Skeletal muscle cell (primary cell): ENCODE measurements around the gene BCAS3.
A peak's percentile ranks its signal among the peaks of the same experiment; 100 is the strongest.
"Not testable (repeated sequence)": the region's sequence is repeated elsewhere in the genome, so short reads cannot be mapped to it uniquely, and the experiment has no call there.

Experiments used
- DNase-seq: peaks from one replicate; pipeline ENCODE4 v3.0.0-alpha.2; 2010; ENCODE audit warnings: low read depth
- H3K4me3 ChIP-seq: 2 replicates; pipeline ENCODE4 v1.5.1; 2011; ENCODE audit warnings: low read depth, mild to moderate bottlenecking, control low read depth, low read length, moderate library complexity

Gene BCAS3

DNA sequence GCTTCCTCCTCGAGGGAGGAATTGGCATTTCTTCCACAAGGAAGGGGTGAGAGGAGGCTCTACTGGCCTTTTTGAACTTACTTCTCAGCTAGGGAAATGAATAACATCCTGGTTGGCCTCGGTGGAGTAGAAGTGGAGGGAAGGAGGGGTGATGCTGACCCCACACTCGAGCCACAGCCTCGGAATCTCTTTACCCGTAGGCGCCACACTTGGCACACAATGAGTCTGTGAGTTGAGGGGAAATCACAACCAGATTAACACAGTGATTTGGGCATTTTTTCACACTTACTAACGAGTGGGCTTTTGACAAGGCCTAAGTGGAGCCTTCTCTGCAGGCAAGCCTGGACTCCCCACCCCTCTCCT, 674.7 kb downstream of the BCAS3 start:
- DNase-seq, result no peak
- H3K4me3 ChIP-seq, result no peak overlapping the region

DNA sequence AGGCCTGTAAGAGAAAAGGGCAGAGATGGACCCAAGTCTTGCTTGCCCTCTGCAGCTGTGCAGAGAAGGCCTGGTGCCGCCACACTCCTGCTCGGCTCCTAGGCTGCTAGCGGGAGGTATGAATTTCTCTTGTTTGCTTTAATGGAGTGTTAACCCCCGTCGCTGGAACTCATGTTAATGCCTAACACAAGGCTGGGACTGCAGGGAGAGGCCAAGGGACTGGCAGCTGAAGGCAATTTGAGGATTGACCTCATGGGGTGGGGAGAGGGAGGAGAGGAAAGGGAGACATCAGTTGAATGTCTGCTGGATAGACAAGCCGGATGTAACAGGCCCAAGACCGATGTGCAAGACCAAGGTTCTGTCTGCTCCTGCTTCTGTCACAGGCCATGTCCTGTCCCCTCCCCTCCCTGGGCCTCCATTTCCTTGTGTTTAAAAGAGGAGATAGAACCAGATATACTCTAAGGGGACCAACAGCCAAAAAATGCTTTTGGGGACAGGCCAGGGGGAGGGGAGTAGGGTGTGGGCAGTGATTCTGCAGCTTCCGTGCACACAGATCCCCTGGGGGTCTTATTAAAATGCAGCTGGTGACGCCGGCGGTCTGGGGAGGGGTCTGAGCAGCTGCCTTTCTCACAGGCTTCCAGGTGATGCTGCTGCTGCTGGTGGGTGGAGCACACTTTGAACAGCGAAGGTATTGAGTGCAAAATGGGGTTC, 675.3 kb downstream of the BCAS3 start:
- no peak overlapping the region for H3K4me3 ChIP-seq
- no peak for DNase-seq

DNA sequence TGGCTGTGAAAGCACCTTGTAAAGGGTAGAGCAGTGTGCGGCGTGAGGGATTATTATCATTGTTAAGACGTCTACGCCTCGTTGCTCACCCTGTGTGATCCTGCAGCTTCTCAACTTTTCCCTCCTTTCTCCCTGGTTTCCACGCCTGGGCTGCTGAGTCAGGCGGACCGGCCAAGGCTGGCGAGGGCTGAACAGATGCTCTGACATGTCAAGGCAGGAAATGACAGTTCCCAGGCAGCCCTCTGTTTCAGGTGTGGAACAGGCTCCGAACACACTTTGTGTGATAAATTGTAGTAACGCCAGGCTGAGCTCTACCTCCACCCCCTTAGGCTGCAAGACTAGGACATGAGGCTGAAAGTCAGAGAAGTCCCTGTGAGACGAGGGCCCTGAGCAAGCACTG, 676.0 kb downstream of the BCAS3 start:
- H3K4me3 ChIP-seq, result no peak overlapping the region
- DNase-seq, result no peak

DNA sequence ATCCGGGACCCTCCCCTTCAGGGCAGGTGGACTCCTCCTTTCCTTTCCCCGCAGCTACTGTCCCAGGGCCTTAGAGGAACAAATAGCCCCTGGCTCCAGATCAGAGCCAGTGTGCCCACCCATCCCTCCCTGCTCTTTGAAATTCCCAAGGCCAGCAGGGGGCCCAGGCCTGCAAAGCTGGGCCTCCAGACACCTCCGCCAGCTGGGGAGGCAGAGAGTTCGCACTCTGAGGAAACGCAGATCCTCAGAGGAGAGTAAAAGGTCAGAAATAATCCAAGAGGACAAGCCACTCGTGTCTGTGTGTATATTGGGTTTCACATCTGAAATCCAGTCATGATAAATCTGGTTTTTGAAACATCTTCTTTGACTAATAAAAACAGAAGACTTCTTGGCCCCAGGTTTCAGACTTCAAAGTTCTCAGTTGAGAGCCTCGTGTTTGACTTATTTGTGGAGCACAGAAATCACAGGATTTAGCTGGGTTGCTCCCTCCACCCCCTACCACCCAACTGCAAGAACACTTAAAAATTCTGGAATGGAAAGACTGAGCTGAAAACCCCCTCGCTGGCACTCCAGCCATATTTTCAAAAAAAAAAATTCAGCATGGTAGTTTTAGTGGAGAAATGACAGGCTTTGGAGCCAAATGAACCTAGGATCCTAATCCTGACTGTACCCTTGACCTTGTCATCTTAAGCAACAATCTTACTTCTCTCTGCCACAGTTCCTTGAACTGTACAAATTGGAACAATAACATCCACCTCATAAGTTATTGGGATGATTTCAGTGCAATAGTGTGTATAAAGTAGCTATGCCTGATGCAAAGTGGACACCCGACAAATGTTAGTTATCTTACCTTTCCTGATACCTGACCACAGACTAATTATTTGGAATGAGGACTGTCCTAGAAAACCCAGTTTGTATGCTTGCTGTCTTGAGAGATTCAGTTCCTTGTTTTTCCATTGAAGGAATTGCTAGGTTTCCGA, 677.5 kb downstream of the BCAS3 start:
- H3K4me3 ChIP-seq, result no peak overlapping the region
- DNase-seq, result no peak

DNA sequence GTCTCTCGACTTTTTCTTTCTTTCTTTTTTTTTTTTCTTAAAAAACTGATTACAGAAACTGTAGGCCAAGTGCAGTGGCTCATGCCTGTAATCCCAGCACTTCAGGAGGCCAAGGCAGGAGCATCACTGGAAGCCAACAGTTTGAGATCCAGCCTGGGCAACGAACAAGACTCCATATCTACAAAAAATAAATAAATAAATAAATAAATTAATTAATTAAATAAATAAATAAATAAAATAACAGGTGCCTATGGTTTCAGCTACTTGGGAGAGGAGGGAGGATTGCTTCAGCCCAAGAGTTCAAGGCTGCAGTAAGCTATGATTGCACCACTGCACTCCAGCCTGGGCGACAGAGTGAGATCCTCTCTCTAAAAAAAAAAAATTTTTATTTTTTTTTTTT, 679.4 kb downstream of the BCAS3 start:
- H3K4me3 ChIP-seq, DNase-seq: not testable (repeated sequence)

DNA sequence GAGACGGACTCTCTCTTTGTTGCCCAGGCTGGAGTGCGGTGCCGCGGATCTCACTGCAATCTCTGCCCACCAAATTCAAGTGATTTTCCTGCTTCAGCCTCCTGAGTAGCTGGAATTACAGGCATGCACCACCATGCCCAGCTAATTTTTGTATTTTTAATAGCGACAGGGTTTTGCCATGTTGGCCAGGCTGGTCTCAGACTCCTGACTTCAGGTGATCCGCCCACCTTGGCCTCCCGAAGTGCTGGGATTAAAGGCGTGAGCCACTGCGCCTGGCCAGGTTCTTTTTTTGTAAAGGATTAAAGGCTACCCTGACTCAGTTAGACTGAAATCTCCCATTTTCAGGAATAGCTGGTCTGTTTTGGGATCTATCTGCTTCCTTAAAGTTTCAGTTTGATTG, 681.9 kb downstream of the BCAS3 start:
- not testable (repeated sequence) for H3K4me3 ChIP-seq, DNase-seq

DNA sequence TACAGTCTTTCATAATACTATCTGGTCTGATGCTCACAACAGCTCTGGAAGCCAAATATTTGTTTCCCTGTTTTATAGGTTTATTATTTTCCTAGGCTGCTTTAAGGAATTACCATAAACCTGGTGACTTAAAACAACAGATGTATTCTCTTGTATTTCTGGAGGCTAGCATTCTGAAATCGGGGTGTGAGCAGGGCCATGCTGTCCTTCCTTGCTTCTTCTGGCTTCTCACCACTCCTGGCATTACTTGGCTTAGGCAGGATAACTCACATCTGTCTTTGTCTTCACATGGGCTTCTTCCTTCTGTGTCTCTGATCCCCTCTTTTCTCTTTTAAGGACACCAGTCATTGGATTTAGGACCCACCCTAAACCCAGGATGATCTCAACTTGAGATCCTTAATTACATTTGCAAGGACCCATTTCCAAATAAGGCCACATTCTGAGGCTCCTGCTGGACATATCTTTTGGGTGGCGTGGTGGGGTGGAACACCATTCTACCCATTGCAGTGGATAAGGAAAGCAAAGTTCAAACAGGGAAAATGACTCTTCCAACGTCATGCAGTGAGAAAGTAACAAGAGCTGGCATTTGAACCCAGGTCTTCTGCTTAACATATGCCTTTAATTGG, 682.8 kb downstream of the BCAS3 start:
- H3K4me3 ChIP-seq, result no peak overlapping the region
- no peak for DNase-seq

DNA sequence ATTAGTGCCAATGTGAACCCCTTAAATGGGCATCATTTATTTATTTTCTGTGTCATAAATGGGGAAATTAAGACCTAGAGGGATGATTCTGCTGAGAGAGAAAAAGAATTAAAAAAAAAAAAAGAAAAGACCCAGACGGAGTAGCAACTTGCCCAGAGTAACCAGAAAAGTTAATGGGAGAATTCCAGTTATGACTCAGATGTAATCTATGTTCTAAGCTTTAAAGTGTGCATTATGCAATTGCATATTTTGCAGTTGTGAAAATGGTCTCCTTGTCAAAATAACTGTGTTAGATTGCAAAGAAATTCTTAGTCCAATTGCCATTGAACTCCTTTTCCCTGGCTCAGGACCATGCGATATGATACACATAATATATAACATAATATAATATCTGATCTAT, 683.4 kb downstream of the BCAS3 start:
- no peak overlapping the region for H3K4me3 ChIP-seq
- peak; percentile 58 for DNase-seq

DNA sequence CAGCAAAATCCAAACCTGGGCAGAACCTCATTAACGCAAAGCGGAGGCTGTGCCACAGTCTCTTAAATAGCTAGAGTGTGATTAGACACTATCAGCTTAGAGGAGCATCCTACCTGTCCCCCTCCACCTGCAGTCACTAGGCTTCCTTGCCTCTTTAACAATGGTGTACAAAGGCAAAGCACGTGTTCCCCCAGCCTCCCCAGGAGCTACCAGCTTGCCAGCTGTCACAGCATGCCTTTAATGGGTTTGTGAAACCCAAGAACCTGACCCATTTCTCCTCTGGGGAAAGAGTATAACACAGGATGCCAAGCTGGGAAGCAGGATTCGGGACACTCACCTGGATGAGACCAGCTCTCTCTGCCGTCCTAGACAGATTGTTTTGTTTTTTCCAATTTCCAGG, 684.7 kb downstream of the BCAS3 start:
- no peak for DNase-seq
- H3K4me3 ChIP-seq, result no peak overlapping the region

DNA sequence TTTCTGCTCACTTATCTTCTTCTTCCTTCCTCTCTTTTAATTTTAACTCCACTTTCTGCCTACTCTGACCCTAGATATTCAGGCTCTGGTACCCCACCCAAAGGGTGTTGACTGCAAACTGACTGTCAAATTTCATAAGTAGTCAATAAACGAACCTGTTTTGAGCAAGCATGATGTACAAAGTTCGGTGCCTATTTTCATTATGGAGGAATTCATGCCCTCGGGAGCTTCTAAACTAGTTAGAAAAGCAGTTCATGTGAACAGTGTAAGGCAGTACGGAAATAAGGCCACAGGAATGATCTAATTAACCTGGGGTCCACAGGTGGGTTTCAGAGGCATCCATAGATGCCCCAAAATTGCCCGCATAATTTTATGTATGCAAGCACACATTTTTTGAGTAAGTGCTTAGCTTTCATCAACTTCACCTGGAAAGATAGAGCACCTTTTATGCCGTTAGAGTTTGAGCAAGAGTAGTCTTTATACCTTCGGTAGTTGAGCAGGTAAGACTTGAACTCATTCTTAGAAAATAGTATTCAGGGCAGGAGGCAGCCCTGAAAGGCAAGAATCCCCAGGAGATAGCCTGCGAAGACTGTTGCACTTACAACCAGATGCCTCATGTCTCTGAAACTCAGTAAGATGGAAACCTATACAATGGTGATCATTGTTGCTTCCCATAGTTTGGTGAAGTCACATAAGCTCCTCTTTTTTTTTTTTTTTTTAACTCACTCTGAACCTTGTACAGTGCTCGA, 685.4 kb downstream of the BCAS3 start:
- no peak overlapping the region for H3K4me3 ChIP-seq
- DNase-seq, result no peak

DNA sequence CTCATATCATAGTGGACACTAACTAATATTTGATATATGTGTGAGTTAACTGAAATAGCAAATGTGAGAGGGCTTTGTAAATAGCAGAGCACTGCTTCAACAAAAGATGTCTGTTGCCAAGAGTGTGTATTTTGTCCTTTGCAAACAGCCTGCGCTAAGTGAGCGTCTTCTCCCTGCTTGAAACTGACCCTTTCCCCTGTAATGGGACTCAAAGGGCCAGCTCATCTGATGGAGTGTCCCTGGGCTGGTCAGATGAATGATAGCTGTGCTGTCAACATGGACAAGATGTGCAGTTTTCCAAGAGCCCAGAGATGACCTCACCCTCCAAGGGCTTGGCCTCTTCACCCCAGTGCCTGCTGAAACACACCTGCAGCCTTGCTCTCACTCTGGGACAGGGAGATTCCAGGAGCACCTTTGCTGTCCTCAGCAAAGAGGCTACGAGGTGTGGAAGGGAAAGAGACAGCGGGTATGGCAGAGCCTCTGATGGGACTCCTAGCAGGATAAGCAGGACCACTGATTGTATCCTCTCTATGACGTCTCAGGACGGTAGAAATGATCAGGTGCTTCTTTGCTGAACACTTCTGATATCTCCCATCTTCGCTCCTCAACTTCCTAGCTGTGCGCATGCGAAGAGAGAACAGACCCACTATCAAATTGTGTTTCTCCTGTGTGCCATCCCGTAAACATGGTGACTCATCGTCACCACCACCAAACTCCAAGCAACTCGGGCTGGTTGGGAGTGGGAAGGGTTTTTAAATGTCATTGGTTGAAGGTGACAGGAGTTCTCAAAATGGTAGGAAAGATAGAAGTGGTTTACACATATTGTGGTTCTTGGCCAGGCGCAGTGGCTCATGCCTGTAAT, 686.2 kb downstream of the BCAS3 start:
- no peak overlapping the region for H3K4me3 ChIP-seq
- DNase-seq, result no peak

DNA sequence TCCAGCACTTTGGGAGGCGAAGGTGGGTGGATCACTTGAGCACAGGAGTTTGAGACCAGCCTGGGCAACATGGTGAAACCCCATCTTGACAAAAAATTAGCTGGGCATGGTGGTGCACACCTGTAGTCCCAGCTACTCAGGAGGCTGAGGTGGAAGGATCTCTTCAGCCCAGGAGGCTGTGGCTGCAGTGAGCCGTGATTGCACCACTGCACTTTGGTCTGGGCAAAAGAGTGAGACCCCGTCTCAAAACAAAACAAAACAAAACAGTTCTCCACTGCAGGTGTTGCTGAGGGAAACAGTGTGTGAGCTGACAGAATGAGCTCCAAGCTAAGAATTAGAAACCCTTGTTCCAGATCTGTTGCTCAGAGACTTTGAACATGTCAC, 686.8 kb downstream of the BCAS3 start:
- DNase-seq, result no peak
- H3K4me3 ChIP-seq, result no peak overlapping the region

DNA sequence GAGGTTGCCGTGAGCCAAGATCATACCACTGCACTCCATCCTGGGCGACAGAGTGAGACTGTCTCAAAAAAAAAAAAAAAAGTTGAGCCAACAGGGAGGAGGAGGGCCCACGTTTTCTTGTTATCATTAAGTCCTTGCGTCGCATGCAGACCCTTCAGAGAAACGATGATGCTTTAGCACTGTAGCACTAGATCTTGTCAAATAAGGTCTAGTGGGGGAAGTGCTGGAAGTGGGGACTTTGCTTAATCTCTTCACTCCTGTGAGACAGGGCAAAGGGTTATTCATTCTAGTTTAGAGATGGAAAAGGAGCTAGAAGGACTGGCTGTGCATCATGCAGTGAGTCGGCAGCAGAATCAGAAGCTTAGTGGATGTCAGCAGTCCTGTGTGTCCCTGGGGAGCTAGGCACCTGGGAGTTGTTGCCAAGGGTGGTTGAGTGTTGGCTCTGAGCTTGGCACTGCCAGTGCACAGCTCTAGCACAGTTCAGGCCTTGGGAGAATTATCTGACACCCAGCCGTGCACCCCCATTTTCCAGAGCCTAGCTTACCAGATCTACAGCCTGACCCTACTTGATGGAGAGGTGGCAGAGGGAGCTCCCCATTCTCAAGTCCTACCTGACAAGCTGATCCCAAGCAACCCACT, 688.5 kb downstream of the BCAS3 start:
- H3K4me3 ChIP-seq, result no peak overlapping the region
- DNase-seq, result no peak

DNA sequence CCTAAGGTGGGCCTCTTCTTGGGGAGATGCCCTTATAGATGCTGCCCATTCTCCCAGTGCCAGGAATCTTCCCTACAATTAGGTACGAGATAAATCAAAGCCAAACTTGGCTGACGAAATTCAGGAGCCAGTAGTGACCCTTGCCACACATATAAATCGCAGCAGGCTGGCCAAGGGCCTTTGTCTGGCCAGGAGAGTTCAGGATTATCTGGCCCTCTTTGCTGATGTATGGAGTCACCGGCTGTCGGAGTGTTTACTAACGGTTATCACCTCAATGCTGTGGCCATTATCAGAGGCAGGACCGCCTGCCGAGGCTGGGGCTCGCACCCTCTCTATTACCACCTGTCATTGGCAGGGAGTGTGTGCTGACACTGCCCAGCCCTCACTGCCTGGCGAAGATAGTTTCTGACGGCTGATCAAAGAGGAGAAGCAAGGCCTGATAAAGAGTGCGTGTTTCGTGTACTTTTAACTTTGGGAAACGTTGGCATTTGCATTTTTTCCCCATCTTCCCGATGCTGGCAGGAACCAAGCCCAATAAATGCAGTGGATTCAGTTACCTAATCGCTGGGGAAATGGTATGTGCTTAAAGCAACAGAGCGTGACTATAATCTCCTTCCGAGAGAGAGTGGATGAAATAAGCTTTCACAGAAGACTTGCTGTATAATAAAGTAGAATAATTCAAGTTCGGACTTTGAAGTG, 689.2 kb downstream of the BCAS3 start:
- no peak overlapping the region for H3K4me3 ChIP-seq
- no peak for DNase-seq

DNA sequence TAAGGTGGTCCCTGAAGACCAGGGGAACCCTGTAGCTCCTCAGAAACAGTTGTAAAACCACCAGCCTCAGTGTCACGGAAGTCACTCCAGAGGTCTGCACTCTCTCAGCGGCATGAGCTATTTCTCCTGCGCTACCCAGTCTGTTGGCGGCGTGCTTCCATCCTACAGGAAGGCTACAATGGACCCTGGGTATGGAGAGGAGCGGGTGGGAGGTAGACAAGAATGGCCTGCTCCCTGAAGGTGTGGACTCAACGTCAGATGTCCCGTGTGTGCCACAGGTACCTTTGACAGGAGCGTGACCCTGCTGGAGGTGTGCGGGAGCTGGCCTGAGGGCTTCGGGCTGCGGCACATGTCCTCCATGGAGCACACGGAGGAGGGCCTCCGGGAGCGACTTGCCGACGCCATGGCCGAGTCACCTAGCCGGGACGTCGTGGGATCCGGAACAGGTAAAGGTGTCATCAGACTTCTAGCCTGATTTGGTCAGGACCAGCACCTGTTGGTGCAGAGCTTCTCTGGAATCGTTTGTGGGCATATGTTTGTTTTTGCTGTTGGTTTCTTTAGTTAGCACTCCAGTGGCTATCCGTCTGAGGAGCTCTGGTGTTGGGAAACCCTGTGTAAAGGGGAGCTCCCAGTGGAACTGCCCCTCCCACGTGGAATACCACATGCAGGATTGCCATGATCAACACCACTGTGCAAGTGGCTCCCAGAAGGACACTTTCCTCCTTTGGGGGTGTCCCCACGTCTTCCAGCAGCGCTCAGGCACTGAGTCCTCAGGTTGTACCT, 690.6 kb downstream of the BCAS3 start:
- no peak overlapping the region for H3K4me3 ChIP-seq
- no peak for DNase-seq

DNA sequence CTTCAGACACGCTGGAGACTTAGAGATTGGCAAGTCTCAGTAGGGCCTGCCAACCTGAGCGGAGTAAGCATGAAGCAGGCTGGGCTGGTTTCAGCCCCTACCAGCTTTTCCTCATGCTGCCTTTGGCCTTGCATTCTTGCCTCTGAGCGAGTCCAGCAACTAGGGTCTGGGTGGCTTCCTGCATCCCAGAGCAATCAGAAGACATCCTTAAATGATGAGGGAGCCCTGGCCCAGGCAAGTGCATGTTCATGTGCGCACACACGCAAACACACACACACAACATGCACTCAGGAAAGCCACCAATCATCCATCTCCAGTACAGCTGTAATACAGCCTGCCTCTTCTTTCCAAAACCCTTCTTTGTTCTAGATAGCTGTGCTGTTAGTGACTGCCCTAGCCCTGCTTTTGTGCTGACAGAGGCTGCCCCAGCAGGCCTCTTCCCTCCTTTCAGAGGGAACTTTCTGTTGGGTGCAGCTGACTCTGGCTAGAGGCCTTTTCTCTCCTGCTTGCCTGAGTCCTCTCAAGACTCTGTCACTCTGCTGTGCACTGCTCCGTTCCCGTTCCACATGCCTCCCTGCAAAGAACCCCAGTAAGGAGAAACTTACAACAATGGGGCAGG, 691.3 kb downstream of the BCAS3 start:
- no peak overlapping the region for H3K4me3 ChIP-seq
- no peak for DNase-seq

DNA sequence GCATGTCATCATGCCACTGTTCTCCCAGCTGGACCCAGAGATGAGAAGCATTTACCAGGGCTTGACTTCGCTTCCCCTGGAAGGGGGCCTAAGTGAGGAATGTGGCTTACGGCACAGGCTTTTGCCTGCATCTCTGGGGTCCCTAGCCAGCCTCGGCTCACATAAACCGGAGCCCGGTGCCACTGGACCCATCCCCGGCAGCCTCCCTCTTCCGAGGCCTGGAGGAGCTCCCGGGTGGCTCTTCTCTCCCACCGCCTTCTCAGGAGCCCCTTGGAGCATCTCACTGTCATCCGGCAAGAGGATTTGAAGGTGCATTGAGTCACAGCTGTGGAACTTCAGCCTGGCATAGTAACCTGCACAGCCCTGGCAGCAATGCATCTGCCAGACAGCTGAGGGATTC, 692.1 kb downstream of the BCAS3 start:
- no peak overlapping the region for H3K4me3 ChIP-seq
- DNase-seq, result no peak
